H54 (cell line): ENCODE data around the gene PARN.
A peak's percentile ranks its signal among the peaks of the same experiment; 100 is the strongest.
"Not testable (repeated sequence)": the region's sequence is repeated elsewhere in the genome, so short reads cannot be mapped to it uniquely, and the experiment has no call there.

Experiments
- DNase-seq: peaks from one replicate; pipeline ENCODE4 v3.0.0; 2011; ENCODE audit warnings: low spot score, mixed read lengths; ENCODE audit not compliant: insufficient read length
- FAIRE-seq: peaks from 3 replicates; lab custom pipeline; 2011; peaks lifted over from hg19 to GRCh38; lab: Jason Lieb, UNC
- POLR2A ChIP-seq: IDR thresholded peaks from 2 replicates; pipeline ENCODE4 v1.6.1; 2011; ENCODE audit warnings: low read depth, mild to moderate bottlenecking, low read length

The PARN gene

GRCh38 chr16:14572535-14572934 lies 57.5 kb downstream of the PARN start:
- no peak for TF ChIP-seq POLR2A
- DNase-seq (no peak), FAIRE-seq (no peak)

- no peak for TF ChIP-seq POLR2A
- FAIRE-seq = no peak
- no peak for DNase-seq
These were observed 60.8 kb downstream of the PARN start for GRCh38 chr16:14569213-14569612.

DNA sequence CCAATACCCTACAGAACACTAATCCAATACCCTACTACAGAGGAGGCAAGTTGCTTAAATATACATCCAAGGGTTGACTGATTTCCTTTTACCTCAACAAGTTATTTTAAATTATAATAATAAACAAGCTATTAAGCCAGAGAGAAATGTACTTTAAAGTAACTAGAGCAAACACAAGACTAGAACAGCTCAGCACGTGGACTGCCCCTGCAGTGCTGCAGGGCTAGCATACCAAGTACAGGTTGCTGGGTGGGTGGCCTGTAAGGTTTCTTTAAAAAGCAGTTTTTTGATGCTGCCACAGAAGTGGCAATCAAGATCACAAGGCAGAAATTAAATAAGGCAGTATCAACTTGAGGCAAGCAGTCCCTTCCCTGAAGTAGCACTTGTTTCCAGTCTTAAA lies 63.5 kb downstream of the PARN start:
- FAIRE-seq (no peak), DNase-seq (no peak)
- TF ChIP-seq POLR2A = no peak

- FAIRE-seq (no peak), DNase-seq (no peak)
- no peak for TF ChIP-seq POLR2A
These were observed 64.4 kb downstream of the PARN start for GRCh38 chr16:14565688-14566025.

DNA sequence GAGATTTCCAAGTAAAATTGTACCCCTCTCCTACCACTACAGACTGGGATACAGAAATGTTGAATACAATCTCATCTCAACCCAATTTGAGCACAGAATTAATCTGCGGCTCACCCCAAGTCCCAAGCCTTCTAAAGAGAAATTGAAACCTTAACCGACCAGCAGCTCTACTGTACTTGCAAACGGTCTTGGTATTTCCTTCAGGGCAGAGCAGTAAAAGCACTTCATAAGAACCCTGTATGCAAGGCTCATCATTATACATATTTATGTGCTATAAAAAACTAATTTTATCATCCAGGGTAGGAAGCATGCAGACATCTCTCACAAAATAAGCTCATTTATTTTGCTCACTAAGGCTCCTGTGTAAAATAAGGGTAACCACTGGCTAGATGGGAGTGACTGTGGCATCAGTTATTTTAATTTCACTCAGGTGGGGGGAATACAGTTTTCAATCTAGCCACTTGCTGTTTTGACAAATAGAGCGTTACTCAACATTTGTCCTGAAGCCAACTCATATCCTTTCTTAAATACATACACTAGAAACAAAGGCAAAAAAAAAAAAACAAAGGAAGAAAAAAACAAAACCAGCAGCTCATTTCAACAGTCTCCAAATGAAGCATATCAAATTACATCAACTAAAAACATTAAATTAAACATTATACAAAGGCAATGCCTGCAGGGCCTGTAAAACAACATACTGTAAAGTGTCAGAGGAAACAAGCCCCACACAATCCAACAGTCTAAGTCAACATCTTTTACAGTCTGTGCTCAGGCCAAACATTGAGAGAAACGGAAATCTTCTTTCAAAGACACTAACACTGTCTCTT lies 65.0 kb downstream of the PARN start:
- DNase-seq (no peak), FAIRE-seq (no peak)
- no peak for TF ChIP-seq POLR2A

- no peak for DNase-seq
- FAIRE-seq = no peak
- no peak for TF ChIP-seq POLR2A
These were observed 65.7 kb downstream of the PARN start for GRCh38 chr16:14564323-14564722.

DNA sequence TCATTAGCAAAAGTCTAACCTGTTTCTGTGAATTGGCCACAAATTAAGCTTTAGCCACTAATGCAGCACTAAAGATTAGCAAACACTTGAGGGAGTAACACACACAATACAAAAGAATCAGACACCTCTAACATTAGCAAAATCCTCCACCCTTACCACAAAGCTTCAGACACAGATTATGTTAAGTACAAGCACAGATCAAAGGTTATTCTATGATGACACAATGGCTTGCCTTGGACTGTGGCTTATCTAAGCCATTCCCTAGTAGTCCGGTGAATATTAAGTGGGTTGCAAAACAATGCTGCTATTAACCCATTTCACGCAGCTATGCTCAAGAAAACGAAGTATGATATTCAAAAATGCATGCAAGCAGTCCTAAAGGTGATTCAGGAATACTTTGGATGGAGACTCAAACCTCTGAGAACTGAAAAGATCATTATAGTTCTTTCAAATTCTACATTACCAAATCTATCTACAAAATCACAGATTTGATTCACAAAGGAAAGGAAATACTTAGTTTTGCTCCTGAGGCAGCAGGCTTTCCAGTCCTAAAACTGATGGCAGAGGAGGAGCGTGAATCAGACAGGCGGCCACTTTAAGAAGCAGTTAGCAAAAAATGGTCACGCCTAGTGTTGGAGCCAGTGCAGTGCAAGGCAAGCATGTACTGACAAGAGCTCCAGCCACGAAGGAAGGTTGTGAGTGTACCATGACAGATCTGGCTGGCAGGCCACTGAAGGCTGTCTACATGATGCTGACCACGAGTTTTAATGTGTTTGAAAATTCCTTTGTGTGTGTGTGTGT lies 67.2 kb downstream of the PARN start:
- TF ChIP-seq POLR2A = no peak
- no peak for DNase-seq
- FAIRE-seq = no peak

DNA sequence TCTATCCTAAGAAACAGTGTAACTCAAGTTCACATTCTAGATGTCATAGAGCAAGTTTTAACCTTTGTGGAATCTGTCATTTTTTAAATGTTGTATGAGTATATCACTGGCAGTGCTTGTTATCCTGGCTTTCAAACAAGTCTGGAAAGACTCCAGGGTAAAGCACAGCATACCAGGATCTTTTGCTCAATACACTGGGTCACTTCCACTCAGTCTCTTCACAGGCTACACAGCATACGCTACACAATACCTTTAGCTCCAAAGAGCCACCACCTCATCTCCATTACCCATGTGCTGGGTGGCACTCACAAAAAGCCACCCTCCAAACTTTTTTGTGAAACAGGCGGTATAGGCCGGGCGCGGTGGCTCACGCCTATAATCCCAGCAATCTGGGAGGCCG lies 69.5 kb downstream of the PARN start:
- TF ChIP-seq POLR2A = no peak
- FAIRE-seq (no peak), DNase-seq (no peak)

DNA sequence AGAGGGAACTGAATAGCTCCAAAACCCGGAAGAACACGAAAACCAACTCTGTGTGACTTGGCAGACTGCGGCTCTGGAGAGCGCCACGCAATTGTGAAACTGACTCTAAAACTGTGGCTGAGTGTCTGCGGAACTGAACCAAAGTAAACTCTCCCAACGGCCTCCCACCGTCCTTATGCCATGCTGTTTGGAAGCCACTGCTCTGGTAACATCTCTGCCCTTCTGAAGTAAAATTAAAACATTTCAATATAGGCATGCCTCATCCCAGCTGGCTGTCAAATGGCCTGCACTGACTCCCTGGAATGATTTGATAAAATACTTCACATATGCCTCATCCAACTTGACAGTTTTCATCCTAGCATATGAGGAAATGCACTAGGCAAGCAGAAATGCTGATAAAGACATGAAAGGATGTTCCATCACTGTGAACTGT lies 70.2 kb downstream of the PARN start:
- DNase-seq (no peak), FAIRE-seq (no peak)
- no peak for TF ChIP-seq POLR2A

- no peak for TF ChIP-seq POLR2A
- FAIRE-seq (no peak), DNase-seq (no peak)
These were observed 76.6 kb downstream of the PARN start for GRCh38 chr16:14553447-14553846.

- no peak for DNase-seq
- FAIRE-seq = no peak
- no peak for TF ChIP-seq POLR2A
These were observed 80.3 kb downstream of the PARN start for GRCh38 chr16:14549789-14550153.

GRCh38 chr16:14548933-14549788 lies 80.9 kb downstream of the PARN start:
- DNase-seq (no peak), FAIRE-seq (no peak)
- TF ChIP-seq POLR2A = no peak

DNA sequence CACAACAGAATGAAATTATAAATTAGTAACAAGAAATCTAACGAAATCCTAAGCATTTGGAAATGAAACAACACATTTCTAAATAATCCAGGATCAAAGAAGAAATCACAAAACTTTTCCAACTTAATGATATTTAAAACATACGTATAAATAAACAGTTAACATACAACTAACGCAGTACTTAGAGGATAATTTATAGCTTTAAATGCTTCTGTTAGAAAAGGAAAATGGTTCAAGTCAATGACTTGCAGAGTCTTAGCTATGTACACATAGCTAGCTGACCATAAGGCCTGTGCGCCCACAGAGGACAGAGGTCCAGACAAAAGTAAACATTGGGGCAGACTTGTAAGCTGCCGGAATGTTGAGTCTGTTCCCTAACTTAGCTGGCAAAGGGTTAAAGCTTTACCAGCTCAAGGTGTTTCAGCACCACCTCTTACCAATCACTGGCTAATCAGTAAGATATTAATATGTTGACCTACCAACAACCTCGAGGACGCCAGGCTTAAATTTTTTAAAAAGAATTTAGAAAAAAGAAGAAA lies 84.6 kb downstream of the PARN start:
- no peak for TF ChIP-seq POLR2A
- FAIRE-seq (no peak), DNase-seq (no peak)

GRCh38 chr16:14544846-14545245 lies 85.2 kb downstream of the PARN start:
- FAIRE-seq = not testable (repeated sequence)

DNA sequence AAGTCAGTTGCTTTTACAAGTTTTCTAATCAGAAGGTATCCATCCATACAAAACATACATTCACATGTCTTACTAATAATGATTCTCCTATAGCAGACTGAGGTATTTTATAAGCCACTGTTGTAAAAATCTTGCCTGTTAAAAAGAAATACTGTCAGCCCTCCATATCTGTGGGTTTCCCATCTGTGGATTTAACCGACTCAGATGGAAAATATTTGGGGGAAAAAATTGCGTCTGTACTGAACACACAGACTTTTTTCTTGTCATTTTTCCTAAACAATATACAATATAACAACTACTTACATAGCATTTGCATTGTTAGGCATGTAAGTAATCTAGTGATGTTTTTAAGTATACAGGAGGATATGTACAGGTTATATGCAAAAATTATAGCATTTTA lies 90.4 kb downstream of the PARN start:
- peak; percentile 50 for FAIRE-seq
- TF ChIP-seq POLR2A = no peak
- DNase-seq = no peak

More at GRCh38 chr16:14544846-14545245, 85.2 kb downstream of the PARN start:
- not testable (repeated sequence) for DNase-seq
